CD14-positive monocyte (primary cell): Measurements from ENCODE around the gene TEAD1. TPM values are rescaled to one million over a fixed set of nuclear protein-coding genes. Genes with fewer than 3 reads are reported as not detected.

Experiments
- DNase-seq, 3 donors: peaks; one replicate each; pipeline ENCODE4 v3.0.0-alpha.2; 2011 to 2022
- H2AFZ ChIP-seq: 2 replicates; pipeline ENCODE4 v1.6.0; 2012; ENCODE audit warnings: mild to moderate bottlenecking, low read depth, low read length, inconsistent platforms; ENCODE audit not compliant: insufficient read depth, poor library complexity, severe bottlenecking
- H3K27ac ChIP-seq, 2 donors: 1 replicate in 1 of 2; 2 replicates in 1 of 2; pipeline ENCODE4 v1.5.1; 2012 to 2013; ENCODE audit warnings: low read length in 2 of 2, control low read depth in 1 of 2, inconsistent platforms in 1 of 2, low read depth in 1 of 2, mild to moderate bottlenecking in 1 of 2
- H3K27me3 ChIP-seq, 2 donors: one replicate each; pipeline versions ENCODE4 v1.6.0 to v1.6.1; 2011 to 2013; ENCODE audit warnings: low read length in 2 of 2; ENCODE audit not compliant: control insufficient read depth in 2 of 2, insufficient read depth in 2 of 2
- H3K36me3 ChIP-seq, 2 donors: replicated peaks in 1 of 2; 1 replicate in 1 of 2; 2 replicates in 1 of 2; pipeline versions ENCODE4 v1.5.1 to v1.6.1; 2012 to 2013; ENCODE audit warnings: low read length in 2 of 2, control low read depth in 1 of 2, inconsistent platforms in 1 of 2, mild to moderate bottlenecking in 1 of 2; ENCODE audit not compliant: insufficient read depth in 2 of 2, control insufficient read depth in 1 of 2
- H3K4me1 ChIP-seq, 2 donors: 1 replicate in 1 of 2; 2 replicates in 1 of 2; pipeline versions ENCODE4 v1.5.1 to v1.6.1; 2012 to 2013; ENCODE audit warnings: low read length in 2 of 2, control low read depth in 1 of 2, inconsistent platforms in 1 of 2, mild to moderate bottlenecking in 1 of 2, moderate library complexity in 1 of 2; ENCODE audit not compliant: insufficient read depth in 2 of 2, control insufficient read depth in 1 of 2
- H3K4me2 ChIP-seq: replicated peaks from 2 replicates; pipeline ENCODE3; 2012; ENCODE audit warnings: low read length, moderate library complexity, mild to moderate bottlenecking; ENCODE audit not compliant: poor library complexity, severe bottlenecking; ENCODE audit errors: extremely low read depth
- H3K4me3 ChIP-seq, 3 experiments: fragments of 200-600 bp in 1 of 3; sonication (generic) in 1 of 3; replicated peaks in 1 of 3; 1 replicate in 2 of 3; 2 replicates in 1 of 3; pipeline ENCODE4 v1.5.1; 2011 to 2013; ENCODE audit warnings: low read length in 3 of 3, mild to moderate bottlenecking in 3 of 3, control low read depth in 2 of 3, low read depth in 2 of 3, inconsistent platforms in 1 of 3, moderate library complexity in 1 of 3
- H3K79me2 ChIP-seq: 2 replicates; pipeline ENCODE4 v1.6.0; 2012; ENCODE audit warnings: mild to moderate bottlenecking, control low read depth, inconsistent platforms, low read length, moderate library complexity; ENCODE audit not compliant: insufficient read depth
- H3K9ac ChIP-seq: 2 replicates; pipeline ENCODE4 v1.6.0; 2017; ENCODE audit warnings: low read length, mild to moderate bottlenecking; ENCODE audit not compliant: insufficient read depth, poor library complexity, severe bottlenecking
- H3K9me3 ChIP-seq, 2 donors: replicated peaks in 1 of 2; 1 replicate in 1 of 2; 2 replicates in 1 of 2; pipeline versions ENCODE4 v1.5.1 to v1.6.1; 2012 to 2013; ENCODE audit warnings: low read length in 2 of 2, control low read depth in 1 of 2; ENCODE audit not compliant: control insufficient read depth in 1 of 2, insufficient read depth in 1 of 2
- H4K20me1 ChIP-seq: 2 replicates; pipeline ENCODE4 v1.6.0; 2012; ENCODE audit warnings: mild to moderate bottlenecking, low read length, control low read depth, moderate library complexity; ENCODE audit not compliant: insufficient read depth
- H3K27ac Mint-ChIP-seq, 7 donors: one replicate each; pipeline ENCODE4 v1.8.0; 2020; ENCODE audit warnings: mild to moderate bottlenecking in 7 of 7, mixed read lengths in 7 of 7, moderate library complexity in 6 of 7, inconsistent platforms in 2 of 7
- H3K27me3 Mint-ChIP-seq, 3 donors: one replicate each; pipeline ENCODE4 v1.8.0; 2021 to 2022; ENCODE audit warnings: low read depth in 3 of 3, mild to moderate bottlenecking in 3 of 3, mixed read lengths in 3 of 3, moderate library complexity in 3 of 3, inconsistent platforms in 1 of 3
- H3K36me3 Mint-ChIP-seq, 2 donors: one replicate each; pipeline ENCODE4 v1.8.0; 2020; ENCODE audit warnings: mixed read lengths in 2 of 2, inconsistent platforms in 1 of 2, mild to moderate bottlenecking in 1 of 2
- H3K4me1 Mint-ChIP-seq: one replicate; pipeline ENCODE4 v1.8.0; 2020; ENCODE audit warnings: mild to moderate bottlenecking, mixed read lengths
- H3K4me3 Mint-ChIP-seq, 2 donors: one replicate each; pipeline ENCODE4 v1.8.0; 2020; ENCODE audit warnings: mild to moderate bottlenecking in 2 of 2, mixed read lengths in 2 of 2, moderate library complexity in 1 of 2
- H3K9me3 Mint-ChIP-seq, 7 donors: one replicate each; pipeline ENCODE4 v1.8.0; 2020 to 2022; ENCODE audit warnings: mixed read lengths in 7 of 7, mild to moderate bottlenecking in 6 of 7, moderate library complexity in 6 of 7, inconsistent platforms in 2 of 7
- WGBS: methylation state at CpG from one replicate; pipeline ENCODE4 v1.1.5; 2013; ENCODE audit warnings: missing lambda C conversion rate; ENCODE audit not compliant: insufficient coverage; 5-methylcytosine and 5-hydroxymethylcytosine counted together
- intact Hi-C, 2 donors: fragments of 100-400 bp; cut with micrococcal nuclease; formaldehyde crosslinking; loops; one replicate each; pipeline versions ENCODE4 v1.15.0 to v1.15.1; 2023
- polyA plus RNA-seq, 3 donors: library from polyadenylated mRNA; depleted of rRNA in 1 of 3; unstranded in 2 of 3; stranded (reverse) in 1 of 3; fragments of 300-500 nt in 2 of 3; fragments of >200 nt in 1 of 3; fragmentation: Illumina TruSeq in 2 of 3; gene quantifications; 1 replicate in 2 of 3; 2 replicates in 1 of 3; pipeline ENCODE4 v1.2.3, GENCODE V29; 2012 to 2021
- TF ChIP-seq, protein P1 (sequence below): fragments of 200-600 bp; IDR thresholded peaks from one replicate; pipeline ENCODE4 v1.8.0; 2022; ENCODE audit warnings: antibody characterized with exemption, mild to moderate bottlenecking

TEAD1 gene
- polyA plus RNA-seq, 3 donors, result not detected

DNA sequence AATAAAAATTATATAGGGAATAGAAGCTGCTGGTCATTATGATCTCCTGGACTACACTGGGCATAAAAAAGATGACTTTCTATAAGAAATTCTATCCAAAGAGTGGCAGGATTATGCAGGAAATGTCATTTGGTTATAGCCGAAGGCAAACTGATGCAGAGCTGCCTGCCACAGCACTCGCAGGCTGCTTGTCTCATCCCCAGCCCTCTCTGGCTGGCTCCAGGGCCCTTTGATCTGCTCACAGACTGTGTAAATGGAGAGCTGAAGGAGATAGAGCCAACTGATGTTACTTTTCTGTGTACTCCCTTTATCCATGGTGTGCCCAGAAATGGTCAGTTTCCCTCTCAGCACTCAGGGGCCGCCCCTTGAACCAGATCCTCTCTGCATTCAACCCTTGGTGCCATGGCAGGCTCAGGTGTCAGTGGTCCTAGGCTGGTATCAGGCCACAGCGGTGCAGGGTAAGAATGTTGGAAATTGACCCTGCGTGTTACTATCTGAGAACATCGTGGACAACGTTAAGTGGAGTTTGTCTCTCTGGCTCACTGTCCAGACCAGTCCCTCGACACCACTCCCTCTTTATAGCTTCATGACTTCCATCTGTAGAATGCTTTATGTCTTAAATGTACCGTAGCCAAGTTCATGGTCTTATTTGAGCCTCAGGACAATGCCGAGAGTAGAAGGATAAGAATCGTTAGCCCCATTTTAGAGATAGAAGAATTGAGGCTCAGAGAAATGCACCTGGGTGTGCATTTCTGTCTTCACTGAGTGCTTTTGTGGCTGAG, 27.8 kb downstream of the TEAD1 start:
- Histone ChIP-seq H3K4me3 (no peak overlapping the region), H4K20me1 (no peaks in the 10 kb centered on the region), H3K36me3 (no peaks in the 10 kb centered on the region), H3K9me3 (no peaks in the 10 kb centered on the region), H3K27me3 (peaks cover 15 to 21% of the 10 kb centered on the region in 2 donors), H3K4me1 (no peaks in the 10 kb centered on the region), H3K79me2 (no peaks in the 10 kb centered on the region), H3K4me2 (no peak overlapping the region), H3K27ac (no peak overlapping the region), H3K9ac (no peak overlapping the region), H2AFZ (no peak overlapping the region)
- intact Hi-C loops, result no loop called here
- TF ChIP-seq, protein P1, sequence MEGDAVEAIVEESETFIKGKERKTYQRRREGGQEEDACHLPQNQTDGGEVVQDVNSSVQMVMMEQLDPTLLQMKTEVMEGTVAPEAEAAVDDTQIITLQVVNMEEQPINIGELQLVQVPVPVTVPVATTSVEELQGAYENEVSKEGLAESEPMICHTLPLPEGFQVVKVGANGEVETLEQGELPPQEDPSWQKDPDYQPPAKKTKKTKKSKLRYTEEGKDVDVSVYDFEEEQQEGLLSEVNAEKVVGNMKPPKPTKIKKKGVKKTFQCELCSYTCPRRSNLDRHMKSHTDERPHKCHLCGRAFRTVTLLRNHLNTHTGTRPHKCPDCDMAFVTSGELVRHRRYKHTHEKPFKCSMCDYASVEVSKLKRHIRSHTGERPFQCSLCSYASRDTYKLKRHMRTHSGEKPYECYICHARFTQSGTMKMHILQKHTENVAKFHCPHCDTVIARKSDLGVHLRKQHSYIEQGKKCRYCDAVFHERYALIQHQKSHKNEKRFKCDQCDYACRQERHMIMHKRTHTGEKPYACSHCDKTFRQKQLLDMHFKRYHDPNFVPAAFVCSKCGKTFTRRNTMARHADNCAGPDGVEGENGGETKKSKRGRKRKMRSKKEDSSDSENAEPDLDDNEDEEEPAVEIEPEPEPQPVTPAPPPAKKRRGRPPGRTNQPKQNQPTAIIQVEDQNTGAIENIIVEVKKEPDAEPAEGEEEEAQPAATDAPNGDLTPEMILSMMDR, result no peak
- Mint-ChIP-seq H3K4me3 (no peak overlapping the region), H3K4me1 (no peaks in the 10 kb centered on the region), H3K9me3 (no peaks in the 10 kb centered on the region), H3K27me3 (peaks cover 22 to 28% (median 24%) of the 10 kb centered on the region in 3 donors), H3K36me3 (no peaks in the 10 kb centered on the region), H3K27ac (no peak overlapping the region)
- DNase-seq, result no peak
- whole genome bisulfite sequencing, result 81% methylated on average over 8 of the region's 11 CpGs

DNA sequence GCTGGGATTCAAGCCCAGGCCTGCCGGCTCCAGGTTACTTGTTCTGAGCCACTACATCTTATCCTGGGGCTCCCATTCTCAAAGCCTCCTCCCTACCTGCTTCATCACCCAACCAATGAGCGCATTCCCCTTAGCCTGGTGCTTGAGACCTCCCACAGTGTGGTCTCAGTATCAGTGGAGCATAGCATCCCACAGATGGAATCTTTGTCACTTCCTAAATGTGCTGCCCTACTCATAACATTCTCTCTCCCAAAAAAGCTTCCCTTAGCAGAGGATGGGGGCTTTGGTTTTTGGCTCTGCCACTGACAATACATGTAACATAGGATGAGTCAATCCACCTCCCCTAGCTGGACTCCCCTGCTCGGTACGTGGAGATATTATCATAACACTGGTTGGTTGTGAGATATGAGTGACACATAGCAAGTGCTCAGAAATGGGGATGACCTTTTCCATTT, 28.8 kb downstream of the TEAD1 start:
- H3K9me3 ChIP-seq, result no peaks in the 10 kb centered on the region
- peaks cover 13 to 19% (median 17%) of the 10 kb centered on the region in 3 donors for H3K27me3 Mint-ChIP-seq
- H3K4me3 Mint-ChIP-seq, result no peak overlapping the region
- no peaks in the 10 kb centered on the region for H3K79me2 ChIP-seq
- H3K9ac ChIP-seq, result no peak overlapping the region
- no peaks in the 10 kb centered on the region for H3K9me3 Mint-ChIP-seq
- peaks cover 14 to 15% of the 10 kb centered on the region in 2 donors for H3K27me3 ChIP-seq
- H3K4me1 Mint-ChIP-seq, result no peaks in the 10 kb centered on the region
- TF ChIP-seq, protein P1, result no peak
- DNase-seq, result no peak
- H3K36me3 ChIP-seq, result no peaks in the 10 kb centered on the region
- intact Hi-C loops, result no loop called here
- no peaks in the 10 kb centered on the region for H4K20me1 ChIP-seq
- no peak overlapping the region for H3K4me3 ChIP-seq
- no peaks in the 10 kb centered on the region for H3K4me1 ChIP-seq
- no peak overlapping the region for H3K4me2 ChIP-seq
- H3K27ac Mint-ChIP-seq, result no peak overlapping the region
- no peak overlapping the region for H2AFZ ChIP-seq
- WGBS, result 52% methylated on average over 2 of the region's 4 CpGs
- no peak overlapping the region for H3K27ac ChIP-seq
- no peaks in the 10 kb centered on the region for H3K36me3 Mint-ChIP-seq
